ENCODE measurements around the gene SPOUT1.

Gene SPOUT1

GRCh38 chr9:128808543-128808942 is 21.1 kb downstream of the SPOUT1 start:
- no peak for DNase-seq (ENCODE audit: low spot score)
- no peak overlapping the region for H4K8ac ChIP-seq (ENCODE audit: low read depth, low read length)
- no peak overlapping the region for H2BK5ac ChIP-seq (ENCODE audit: low read length)
- no peaks in the 10 kb centered on the region for H3K79me1 ChIP-seq (ENCODE audit: low read depth, low read length)
- no peak overlapping the region for H3K4me2 ChIP-seq (ENCODE audit: insufficient read depth, low read length, poor library complexity, severe bottlenecking)
- WGBS, 2 donors (ENCODE audit: extremely low coverage in 2 of 2, insufficient read length in 2 of 2, insufficient replicate concordance in 1 of 2) = no CpG with 5 or more reads among the region's 3 CpGs
- H4K91ac ChIP-seq (ENCODE audit: low read depth, low read length, poor library complexity) = no peak overlapping the region
- H2BK15ac ChIP-seq (ENCODE audit: low read length) = no peak overlapping the region
- H3K14ac ChIP-seq (ENCODE audit: low read length) = no peak overlapping the region
- no peak overlapping the region for H2AFZ ChIP-seq (ENCODE audit: low read length)
- no peak overlapping the region for H3K4me3 ChIP-seq (ENCODE audit: low read length in 2 of 2)
- no peak overlapping the region for H3K23ac ChIP-seq (ENCODE audit: low read depth, low read length, poor library complexity)
- no peaks in the 10 kb centered on the region for H3K4me1 ChIP-seq (ENCODE audit: control insufficient read depth in 2 of 2, insufficient read depth in 1 of 2, low read depth in 1 of 2, low read length in 2 of 2)
- no peak overlapping the region for H3K4ac ChIP-seq (ENCODE audit: low read length)
- no peak overlapping the region for H2BK12ac ChIP-seq (ENCODE audit: low read length)
- no peak overlapping the region for H3K18ac ChIP-seq (ENCODE audit: low read length)
- no peaks in the 10 kb centered on the region for H3K9me3 ChIP-seq (replicated peaks in 1 of 2; ENCODE audit: control insufficient read depth in 2 of 2, insufficient read depth in 1 of 2, low read depth in 1 of 2, low read length in 2 of 2)
- peaks cover 21 to 54% of the 10 kb centered on the region in 2 donors for H3K36me3 ChIP-seq (replicated peaks in 1 of 2; ENCODE audit: control insufficient read depth in 2 of 2, insufficient read depth in 2 of 2, low read length in 2 of 2)
- no peak overlapping the region for H2BK120ac ChIP-seq (ENCODE audit: low read depth, low read length)
- H3K27ac ChIP-seq (replicated peaks; ENCODE audit: low read length) = no peak overlapping the region
- no peaks in the 10 kb centered on the region for H3K27me3 ChIP-seq (ENCODE audit: control insufficient read depth in 3 of 3, insufficient read depth in 3 of 3, low read depth in 1 of 3, low read length in 3 of 3)
- H3K9ac ChIP-seq (ENCODE audit: low read depth, low read length, poor library complexity) = no peak overlapping the region
- no peak overlapping the region for H2AK5ac ChIP-seq (ENCODE audit: low read depth, low read length)

GRCh38 chr9:128807827-128808226 is 21.8 kb downstream of the SPOUT1 start:
- Histone ChIP-seq H2AFZ (ENCODE audit: low read length) (no peak overlapping the region), H2BK120ac (ENCODE audit: low read depth, low read length) (no peak overlapping the region), H3K4ac (ENCODE audit: low read length) (no peak overlapping the region), H3K79me1 (ENCODE audit: low read depth, low read length) (no peaks in the 10 kb centered on the region), H2BK5ac (ENCODE audit: low read length) (no peak overlapping the region), H2BK15ac (ENCODE audit: low read length) (no peak overlapping the region), H3K27me3 (ENCODE audit: control insufficient read depth in 3 of 3, insufficient read depth in 3 of 3, low read depth in 1 of 3, low read length in 3 of 3) (no peaks in the 10 kb centered on the region), H3K18ac (ENCODE audit: low read length) (no peak overlapping the region), H4K91ac (ENCODE audit: low read depth, low read length, poor library complexity) (no peak overlapping the region), H3K36me3 (replicated peaks in 1 of 2; ENCODE audit: control insufficient read depth in 2 of 2, insufficient read depth in 2 of 2, low read length in 2 of 2) (peaks cover 27 to 61% of the 10 kb centered on the region in 2 donors), H3K9me3 (replicated peaks in 1 of 2; ENCODE audit: control insufficient read depth in 2 of 2, insufficient read depth in 1 of 2, low read depth in 1 of 2, low read length in 2 of 2) (no peaks in the 10 kb centered on the region), H3K9ac (ENCODE audit: low read depth, low read length, poor library complexity) (no peak overlapping the region), H3K23ac (ENCODE audit: low read depth, low read length, poor library complexity) (no peak overlapping the region), H3K4me1 (ENCODE audit: control insufficient read depth in 2 of 2, insufficient read depth in 1 of 2, low read depth in 1 of 2, low read length in 2 of 2) (no peaks in the 10 kb centered on the region), H3K4me2 (ENCODE audit: insufficient read depth, low read length, poor library complexity, severe bottlenecking) (no peak overlapping the region), H4K8ac (ENCODE audit: low read depth, low read length) (no peak overlapping the region), H2BK12ac (ENCODE audit: low read length) (no peak overlapping the region), H3K14ac (ENCODE audit: low read length) (no peak overlapping the region), H3K27ac (replicated peaks; ENCODE audit: low read length) (no peak overlapping the region), H2AK5ac (ENCODE audit: low read depth, low read length) (no peak overlapping the region), H3K4me3 (ENCODE audit: low read length in 2 of 2) (no peak overlapping the region)
- no peak for DNase-seq (ENCODE audit: low spot score)
- no CpG with 5 or more reads among the region's 14 CpGs for WGBS, 2 donors (ENCODE audit: extremely low coverage in 2 of 2, insufficient read length in 2 of 2, insufficient replicate concordance in 1 of 2)

DNA sequence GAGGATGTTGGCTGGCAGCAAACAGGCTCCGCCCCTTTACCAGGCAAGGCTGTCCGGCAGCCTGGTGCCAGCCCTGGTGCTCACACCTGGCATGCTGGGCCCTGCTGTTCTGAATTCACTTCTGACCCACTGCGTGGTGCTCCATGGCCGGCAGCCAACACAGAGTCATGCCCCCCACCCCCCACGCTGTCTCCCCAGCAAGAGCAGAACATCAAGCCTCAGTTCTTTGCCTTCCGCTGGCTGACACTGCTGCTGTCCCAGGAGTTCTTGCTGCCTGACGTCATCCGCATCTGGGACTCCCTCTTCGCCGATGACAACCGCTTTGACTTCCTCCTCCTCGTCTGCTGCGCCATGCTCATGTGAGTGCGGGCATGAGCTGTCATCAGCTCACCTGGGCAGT is 23.9 kb downstream of the SPOUT1 start:
- no peak overlapping the region for H3K4ac ChIP-seq (ENCODE audit: low read length)
- peak overlapping the region; percentile 47 for H3K23ac ChIP-seq (ENCODE audit: low read depth, low read length, poor library complexity)
- no peak overlapping the region for H2BK120ac ChIP-seq (ENCODE audit: low read depth, low read length)
- H3K4me3 ChIP-seq (ENCODE audit: low read length in 2 of 2) = no peak overlapping the region
- H3K4me1 ChIP-seq (ENCODE audit: control insufficient read depth in 2 of 2, insufficient read depth in 1 of 2, low read depth in 1 of 2, low read length in 2 of 2) = no peaks in the 10 kb centered on the region
- no peak overlapping the region for H3K27ac ChIP-seq (replicated peaks; ENCODE audit: low read length)
- no peak overlapping the region for H2AK5ac ChIP-seq (ENCODE audit: low read depth, low read length)
- no peak overlapping the region for H2BK5ac ChIP-seq (ENCODE audit: low read length)
- H3K14ac ChIP-seq (ENCODE audit: low read length) = no peak overlapping the region
- no peaks in the 10 kb centered on the region for H3K79me1 ChIP-seq (ENCODE audit: low read depth, low read length)
- H2AFZ ChIP-seq (ENCODE audit: low read length) = no peak overlapping the region
- H3K27me3 ChIP-seq (ENCODE audit: control insufficient read depth in 3 of 3, insufficient read depth in 3 of 3, low read depth in 1 of 3, low read length in 3 of 3) = no peaks in the 10 kb centered on the region
- no CpG with 5 or more reads among the region's 14 CpGs for WGBS, 2 donors (ENCODE audit: extremely low coverage in 2 of 2, insufficient read length in 2 of 2, insufficient replicate concordance in 1 of 2)
- peaks cover 33 to 75% of the 10 kb centered on the region in 2 donors for H3K36me3 ChIP-seq (replicated peaks in 1 of 2; ENCODE audit: control insufficient read depth in 2 of 2, insufficient read depth in 2 of 2, low read length in 2 of 2)
- no peak overlapping the region for H3K9ac ChIP-seq (ENCODE audit: low read depth, low read length, poor library complexity)
- DNase-seq (ENCODE audit: low spot score) = no peak
- no peak overlapping the region for H4K8ac ChIP-seq (ENCODE audit: low read depth, low read length)
- H4K91ac ChIP-seq (ENCODE audit: low read depth, low read length, poor library complexity) = no peak overlapping the region
- H2BK15ac ChIP-seq (ENCODE audit: low read length) = no peak overlapping the region
- H3K4me2 ChIP-seq (ENCODE audit: insufficient read depth, low read length, poor library complexity, severe bottlenecking) = no peak overlapping the region
- no peak overlapping the region for H2BK12ac ChIP-seq (ENCODE audit: low read length)
- no peak overlapping the region for H3K18ac ChIP-seq (ENCODE audit: low read length)
- no peaks in the 10 kb centered on the region for H3K9me3 ChIP-seq (replicated peaks in 1 of 2; ENCODE audit: control insufficient read depth in 2 of 2, insufficient read depth in 1 of 2, low read depth in 1 of 2, low read length in 2 of 2)

GRCh38 chr9:128802482-128802881 is 27.1 kb downstream of the SPOUT1 start:
- H3K36me3 ChIP-seq (replicated peaks in 1 of 2; ENCODE audit: control insufficient read depth in 2 of 2, insufficient read depth in 2 of 2, low read length in 2 of 2) = peaks cover 39 to 83% of the 10 kb centered on the region in 2 donors
- H3K4me3 ChIP-seq (ENCODE audit: low read length in 2 of 2) = no peak overlapping the region
- no peak overlapping the region for H2BK5ac ChIP-seq (ENCODE audit: low read length)
- no peak overlapping the region for H2BK120ac ChIP-seq (ENCODE audit: low read depth, low read length)
- H2AFZ ChIP-seq (ENCODE audit: low read length) = no peak overlapping the region
- no peak overlapping the region for H3K4me2 ChIP-seq (ENCODE audit: insufficient read depth, low read length, poor library complexity, severe bottlenecking)
- H3K27me3 ChIP-seq (ENCODE audit: control insufficient read depth in 3 of 3, insufficient read depth in 3 of 3, low read depth in 1 of 3, low read length in 3 of 3) = no peaks in the 10 kb centered on the region
- no peak overlapping the region for H4K8ac ChIP-seq (ENCODE audit: low read depth, low read length)
- no peak overlapping the region for H4K91ac ChIP-seq (ENCODE audit: low read depth, low read length, poor library complexity)
- H3K79me1 ChIP-seq (ENCODE audit: low read depth, low read length) = no peaks in the 10 kb centered on the region
- no CpG with 5 or more reads among the region's 4 CpGs for WGBS, 2 donors (ENCODE audit: extremely low coverage in 2 of 2, insufficient read length in 2 of 2, insufficient replicate concordance in 1 of 2)
- no peak overlapping the region for H3K23ac ChIP-seq (ENCODE audit: low read depth, low read length, poor library complexity)
- H3K4ac ChIP-seq (ENCODE audit: low read length) = no peak overlapping the region
- no peak overlapping the region for H3K18ac ChIP-seq (ENCODE audit: low read length)
- no peak overlapping the region for H3K27ac ChIP-seq (replicated peaks; ENCODE audit: low read length)
- no peak overlapping the region for H3K14ac ChIP-seq (ENCODE audit: low read length)
- no peak overlapping the region for H3K9ac ChIP-seq (ENCODE audit: low read depth, low read length, poor library complexity)
- no peak overlapping the region for H2AK5ac ChIP-seq (ENCODE audit: low read depth, low read length)
- no peak overlapping the region for H2BK12ac ChIP-seq (ENCODE audit: low read length)
- no peak for DNase-seq (ENCODE audit: low spot score)
- H3K4me1 ChIP-seq (ENCODE audit: control insufficient read depth in 2 of 2, insufficient read depth in 1 of 2, low read depth in 1 of 2, low read length in 2 of 2) = no peaks in the 10 kb centered on the region
- H3K9me3 ChIP-seq (replicated peaks in 1 of 2; ENCODE audit: control insufficient read depth in 2 of 2, insufficient read depth in 1 of 2, low read depth in 1 of 2, low read length in 2 of 2) = no peaks in the 10 kb centered on the region
- H2BK15ac ChIP-seq (ENCODE audit: low read length) = no peak overlapping the region

Measured in neuronal stem cell (in vitro differentiated cells).